ENCODE measurements around the gene REV3L.
"Not testable (repeated sequence)": the region's sequence is repeated elsewhere in the genome, so short reads cannot be mapped to it uniquely, and the experiment has no call there.

Gene REV3L

DNA sequence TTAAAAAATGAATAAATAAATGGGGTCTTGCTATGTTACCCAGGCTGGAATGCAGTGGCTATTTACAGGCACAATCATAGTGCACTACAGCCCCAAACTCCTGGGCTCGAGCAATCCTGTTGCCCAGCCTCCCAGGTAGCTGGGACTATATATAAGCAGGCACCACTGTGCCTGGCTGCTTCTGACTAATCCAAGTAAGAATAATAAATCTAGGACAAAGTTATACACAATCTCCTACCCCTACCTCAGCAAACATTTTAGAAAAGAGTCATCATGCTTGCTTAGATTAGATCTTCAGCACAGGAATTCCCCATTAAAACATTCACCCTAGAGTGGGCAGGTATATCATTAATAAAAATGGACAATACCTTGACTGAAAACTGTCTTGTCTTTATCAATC lies 124.6 kb downstream of the REV3L start:
- DNase-seq (ENCODE audit: low read depth) = no peak

DNA sequence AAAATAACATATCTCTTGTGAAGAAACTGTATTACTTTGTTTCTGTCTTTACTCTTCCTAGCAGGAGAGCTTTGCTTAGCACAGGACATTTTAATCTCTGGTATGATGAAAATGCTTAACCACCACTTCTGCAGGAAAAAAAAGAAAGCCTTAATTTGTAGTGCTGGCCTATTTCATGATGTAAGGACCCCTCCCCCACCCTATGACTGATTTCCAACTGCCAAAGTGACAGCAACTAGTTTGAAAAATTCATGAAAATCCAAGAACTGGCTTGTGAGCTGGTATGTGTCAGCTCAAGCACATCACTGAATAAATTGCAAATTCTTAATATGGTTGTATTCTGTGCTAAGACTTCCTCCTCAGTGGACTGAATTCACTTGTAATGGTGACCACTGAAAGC lies 125.3 kb downstream of the REV3L start:
- no peak for DNase-seq (ENCODE audit: low read depth)

GRCh38 chr6:111356551-111356950 lies 126.5 kb downstream of the REV3L start:
- no peak for DNase-seq (ENCODE audit: low read depth)

- DNase-seq (ENCODE audit: low read depth) = no peak
Measured at GRCh38 chr6:111354758-111355555, 128.1 kb downstream of the REV3L start.

GRCh38 chr6:111353912-111354462 lies 129.0 kb downstream of the REV3L start:
- no peak for DNase-seq (ENCODE audit: low read depth)

DNA sequence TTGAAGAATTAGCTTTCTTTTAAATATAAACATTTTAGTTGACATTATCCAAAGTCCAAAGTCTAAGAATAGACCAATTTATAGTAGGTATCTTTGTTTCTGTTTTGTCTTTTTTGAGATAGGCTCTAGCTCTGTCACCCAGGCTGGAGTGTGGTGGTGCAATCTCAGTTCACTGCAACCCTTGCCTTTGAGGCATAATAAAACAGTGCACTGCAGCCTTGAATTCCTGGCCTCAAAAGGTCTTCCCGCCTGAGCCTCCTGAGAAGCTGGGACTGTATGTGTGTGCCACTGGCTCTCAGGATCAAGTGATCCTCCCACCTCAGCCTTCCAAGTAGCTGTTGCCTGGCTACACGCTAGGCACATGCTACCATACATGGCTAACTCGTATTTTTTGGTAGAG lies 135.4 kb downstream of the REV3L start:
- no peak for DNase-seq (ENCODE audit: low read depth)

- DNase-seq (ENCODE audit: low read depth) = no peak
Measured at GRCh38 chr6:111342913-111343312, 140.1 kb downstream of the REV3L start.

GRCh38 chr6:111339294-111339693 lies 143.7 kb downstream of the REV3L start:
- no peak for DNase-seq (ENCODE audit: low read depth)

DNA sequence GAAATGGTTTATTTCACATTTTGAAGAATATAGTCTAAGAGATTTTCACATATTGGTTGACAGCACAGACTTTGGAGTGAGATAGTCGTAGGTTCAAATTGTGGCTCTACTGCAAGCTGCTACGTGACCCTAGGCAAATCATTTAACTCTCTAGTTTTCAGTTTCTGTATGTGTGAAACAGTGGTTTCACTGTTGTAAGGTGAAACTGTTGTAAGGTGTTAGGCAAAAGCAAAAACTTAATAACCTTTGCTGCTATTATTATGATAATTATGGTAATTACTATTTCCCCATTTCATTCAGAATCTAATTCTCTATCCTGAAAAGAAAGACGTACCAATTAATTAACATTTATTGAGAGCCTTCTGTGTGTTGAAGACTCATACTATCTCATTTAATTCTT lies 144.2 kb downstream of the REV3L start:
- DNase-seq (ENCODE audit: low read depth) = no peak

DNA sequence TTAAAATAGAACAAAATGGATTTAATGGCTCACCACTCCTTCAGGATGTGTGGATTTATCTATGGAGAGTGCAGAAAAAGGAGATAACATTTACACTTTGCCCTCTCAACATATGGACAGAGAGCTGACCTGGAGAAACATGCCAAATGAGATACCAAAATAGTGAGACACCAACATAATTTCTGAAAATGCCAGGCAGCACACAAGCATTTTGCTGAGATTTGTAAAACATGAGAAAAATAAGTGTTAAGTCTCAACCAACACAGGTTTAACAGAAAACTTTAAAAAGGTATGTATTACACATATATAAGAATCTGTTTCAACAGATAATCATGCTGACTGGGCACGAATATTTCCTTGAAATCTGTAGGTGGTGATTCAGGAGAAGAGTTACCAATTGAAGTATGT lies 145.2 kb downstream of the REV3L start:
- no peak for DNase-seq (ENCODE audit: low read depth)

DNA sequence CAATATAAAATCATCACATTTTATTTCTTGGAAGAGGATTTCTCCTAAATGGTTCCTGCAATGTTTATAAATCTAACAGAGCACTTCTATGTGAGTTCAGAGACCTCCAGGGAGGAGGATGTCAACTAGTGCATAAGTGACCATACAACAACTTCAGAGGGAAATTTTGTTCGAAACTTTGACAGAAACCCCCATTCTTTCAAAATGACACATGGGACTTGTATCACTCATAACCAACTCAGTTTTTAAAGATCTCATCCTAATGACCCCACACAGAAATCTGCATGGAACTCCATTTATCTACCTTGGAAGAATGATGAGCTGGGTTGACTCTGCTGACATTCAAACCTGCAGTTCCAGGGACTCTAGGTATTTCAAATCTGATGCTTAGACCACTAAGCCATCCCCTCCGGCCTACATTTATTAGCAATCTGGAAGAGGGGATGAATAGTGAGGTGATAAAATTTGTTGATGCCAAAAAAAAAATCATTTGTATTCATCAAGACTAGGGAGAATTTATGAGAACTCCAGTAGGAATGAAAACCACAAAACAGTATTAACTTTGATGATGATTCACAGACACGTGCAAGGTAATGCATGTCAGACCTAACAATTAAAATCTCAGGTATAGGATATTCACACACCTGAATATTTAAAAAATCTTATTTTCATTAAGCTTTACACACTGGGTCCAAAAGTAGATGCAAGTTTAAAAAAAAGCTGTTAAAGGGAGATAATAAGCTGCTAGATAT lies 153.0 kb downstream of the REV3L start:
- no peak for DNase-seq (ENCODE audit: low read depth)

- no peak for DNase-seq (ENCODE audit: low read depth)
Measured at GRCh38 chr6:111326563-111326962, 156.5 kb downstream of the REV3L start.

DNA sequence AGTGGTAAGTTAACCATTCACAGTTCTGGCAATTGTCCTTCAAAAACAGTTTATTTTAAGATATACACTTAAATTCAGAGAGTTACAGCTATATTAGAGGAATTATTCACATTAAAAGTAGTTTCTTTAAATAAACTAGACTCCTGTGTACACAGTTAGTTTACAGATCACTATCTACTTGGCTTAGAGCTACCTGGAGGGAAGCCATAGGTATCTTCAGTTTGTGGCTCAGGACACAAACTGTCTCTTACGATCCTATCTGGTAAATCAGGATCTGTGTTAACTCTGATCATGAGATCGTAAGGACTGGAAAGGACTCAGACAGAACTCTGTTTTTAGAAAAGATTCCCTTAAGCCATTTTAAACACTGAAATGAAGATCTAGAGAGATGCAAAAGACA lies 160.9 kb downstream of the REV3L start:
- no peak for DNase-seq (ENCODE audit: low read depth)

DNA sequence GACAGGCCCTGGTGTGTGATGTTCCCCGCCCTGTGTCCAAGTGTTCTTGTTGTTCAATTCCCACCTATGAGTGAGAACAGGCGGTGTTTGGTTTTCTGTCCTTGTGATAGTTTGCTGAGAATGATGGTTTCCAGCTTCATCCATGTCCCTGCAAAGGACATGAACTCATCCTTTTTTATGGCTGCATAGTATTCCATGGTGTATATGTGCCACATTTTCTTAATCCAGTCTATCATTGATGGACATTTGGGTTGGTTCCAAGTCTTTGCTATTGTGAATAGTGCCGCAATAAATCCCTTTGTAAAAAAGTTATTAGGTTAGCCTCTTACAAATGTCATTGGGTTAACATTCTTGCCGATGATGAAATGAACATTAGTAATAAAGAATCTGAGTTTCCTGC lies 175.1 kb downstream of the REV3L start:
- not testable (repeated sequence) for DNase-seq (ENCODE audit: low read depth)

DNA sequence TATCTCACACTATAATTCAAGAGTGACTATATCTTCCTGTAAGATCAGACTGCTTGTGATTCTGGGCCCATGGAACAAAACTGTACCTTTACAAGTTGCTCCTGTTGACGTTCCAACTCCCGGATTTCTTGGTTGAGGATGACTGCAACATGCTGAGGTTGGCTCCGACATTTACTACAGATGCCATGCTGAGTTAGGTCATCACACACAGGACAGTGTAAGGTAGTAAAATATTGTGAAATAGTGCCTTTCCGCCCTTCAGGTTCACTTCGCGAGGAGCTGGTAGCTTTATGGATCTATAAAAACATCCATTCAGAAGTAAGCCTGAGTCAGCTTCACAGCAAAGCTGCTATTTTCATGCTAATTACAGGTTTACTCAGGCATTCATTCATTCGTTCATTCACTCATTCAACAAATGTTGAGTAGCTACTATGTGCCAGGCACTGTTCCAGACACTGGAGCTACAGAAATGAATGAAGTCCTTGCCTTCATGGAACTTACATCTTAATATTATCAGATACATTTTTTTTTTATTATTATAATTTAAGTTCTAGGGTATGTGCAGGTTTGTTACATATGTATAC lies 175.7 kb downstream of the REV3L start:
- no peak for DNase-seq (ENCODE audit: low read depth)

GRCh38 chr6:111306104-111306888 lies 176.7 kb downstream of the REV3L start:
- no peak for DNase-seq (ENCODE audit: low read depth)

DNA sequence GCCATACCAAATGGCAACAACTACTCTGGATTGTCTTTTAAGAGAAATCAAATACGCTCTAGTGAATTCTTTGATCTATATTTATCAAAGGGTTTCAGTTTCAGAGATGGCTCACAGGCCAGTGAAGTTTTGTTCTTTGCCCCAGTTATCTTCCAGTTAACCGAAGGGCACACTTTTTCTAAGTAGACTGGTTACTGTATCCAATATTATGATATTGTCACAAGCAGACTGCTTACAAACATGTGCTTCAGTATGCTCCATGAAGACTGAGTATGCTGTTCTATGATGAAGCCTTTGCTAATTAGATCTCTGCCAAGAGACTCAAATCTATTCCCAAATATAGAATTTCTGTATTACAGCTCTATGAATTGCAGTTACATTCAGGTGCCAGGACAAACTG lies 181.1 kb downstream of the REV3L start:
- no peak for DNase-seq (ENCODE audit: low read depth)

DNA sequence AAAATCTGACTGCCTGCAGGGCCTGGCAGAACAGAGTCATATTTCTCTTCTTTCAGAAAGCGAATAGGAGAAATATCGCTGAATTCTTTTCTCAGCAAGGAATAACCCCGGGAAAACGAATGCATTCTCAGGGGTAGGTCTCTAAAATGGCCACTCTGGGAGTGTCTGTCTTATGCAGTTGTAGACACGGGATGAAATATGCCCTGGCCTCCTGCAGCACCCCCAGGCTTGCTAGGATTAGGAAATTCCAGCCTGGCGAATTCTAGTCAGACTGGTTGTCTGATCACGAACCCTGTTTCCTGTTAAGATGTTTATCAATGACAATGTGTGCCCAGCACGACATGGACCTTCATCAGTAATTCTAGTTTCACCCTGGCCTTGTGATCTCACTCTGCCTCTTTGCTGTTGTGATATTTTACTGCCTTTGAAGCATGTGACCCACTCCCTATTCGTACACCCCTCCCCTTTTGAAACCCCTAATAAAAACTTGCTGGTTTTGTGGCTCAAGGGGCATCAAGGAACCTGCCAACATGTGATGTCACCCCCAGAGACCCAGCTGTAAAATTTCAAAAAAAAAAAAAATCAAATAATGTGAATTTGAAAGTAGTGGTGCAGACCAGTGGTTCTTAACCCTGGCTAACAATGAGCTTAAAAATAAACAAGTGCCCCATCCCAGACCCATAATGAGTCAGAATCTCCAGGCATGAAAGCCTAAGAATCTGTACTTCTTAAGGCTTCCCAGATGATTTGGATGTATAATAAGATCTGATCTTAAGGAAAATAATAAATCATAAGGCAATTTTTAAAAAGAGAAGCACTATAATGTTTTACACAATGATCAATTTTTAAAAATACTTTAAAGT lies 181.8 kb downstream of the REV3L start:
- DNase-seq (ENCODE audit: low read depth) = not testable (repeated sequence)

GRCh38 chr6:111297776-111298175 lies 185.2 kb downstream of the REV3L start:
- no peak for DNase-seq (ENCODE audit: low read depth)

DNA sequence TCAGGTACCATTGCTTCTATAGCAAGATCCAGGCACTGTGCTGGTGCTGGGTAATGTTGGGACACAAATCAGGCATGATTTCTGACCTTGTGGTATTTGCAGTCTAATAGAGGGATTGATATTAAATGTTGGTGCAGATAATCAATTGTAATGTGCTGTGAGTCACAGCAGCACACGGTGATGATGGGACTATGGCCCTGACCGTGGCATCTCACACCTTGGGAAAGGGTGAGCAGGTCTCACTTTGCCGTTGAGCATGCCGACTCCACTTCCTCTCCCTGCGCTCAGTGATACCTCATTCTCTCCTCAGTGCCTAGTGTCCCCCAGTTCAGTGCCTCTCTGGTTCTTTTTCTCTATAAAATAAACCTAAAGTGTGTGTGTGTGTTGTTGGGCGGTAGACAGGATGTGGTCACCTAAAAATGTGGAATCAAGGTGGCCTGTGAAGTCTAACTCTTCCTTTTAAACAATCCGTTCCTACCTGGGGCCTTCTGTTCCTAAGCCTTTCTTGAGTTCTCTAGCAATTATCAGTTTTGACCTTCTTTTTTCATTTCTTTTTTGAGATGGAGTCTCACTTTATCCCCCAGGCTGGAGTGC lies 188.5 kb downstream of the REV3L start:
- no peak for DNase-seq (ENCODE audit: low read depth)

Measured in stimulated activated CD8-positive, alpha-beta memory T cell treated with anti-CD3 and anti-CD28 coated beads, Interleukin-15, amount 100 ng/mL, for 1 hour (primary cell).